Ramos (cell line): Measurements from ENCODE around the gene JUND.

Experiments used
- in situ Hi-C: fragments of 300-500 bp; cut with MboI; formaldehyde crosslinking; loops from one replicate; pipeline ENCODE4 v1.14.3; 2022; ENCODE audit warnings: low sequenced_read_pairs; ENCODE audit not compliant: unreplicated experiment

Gene JUND

DNA sequence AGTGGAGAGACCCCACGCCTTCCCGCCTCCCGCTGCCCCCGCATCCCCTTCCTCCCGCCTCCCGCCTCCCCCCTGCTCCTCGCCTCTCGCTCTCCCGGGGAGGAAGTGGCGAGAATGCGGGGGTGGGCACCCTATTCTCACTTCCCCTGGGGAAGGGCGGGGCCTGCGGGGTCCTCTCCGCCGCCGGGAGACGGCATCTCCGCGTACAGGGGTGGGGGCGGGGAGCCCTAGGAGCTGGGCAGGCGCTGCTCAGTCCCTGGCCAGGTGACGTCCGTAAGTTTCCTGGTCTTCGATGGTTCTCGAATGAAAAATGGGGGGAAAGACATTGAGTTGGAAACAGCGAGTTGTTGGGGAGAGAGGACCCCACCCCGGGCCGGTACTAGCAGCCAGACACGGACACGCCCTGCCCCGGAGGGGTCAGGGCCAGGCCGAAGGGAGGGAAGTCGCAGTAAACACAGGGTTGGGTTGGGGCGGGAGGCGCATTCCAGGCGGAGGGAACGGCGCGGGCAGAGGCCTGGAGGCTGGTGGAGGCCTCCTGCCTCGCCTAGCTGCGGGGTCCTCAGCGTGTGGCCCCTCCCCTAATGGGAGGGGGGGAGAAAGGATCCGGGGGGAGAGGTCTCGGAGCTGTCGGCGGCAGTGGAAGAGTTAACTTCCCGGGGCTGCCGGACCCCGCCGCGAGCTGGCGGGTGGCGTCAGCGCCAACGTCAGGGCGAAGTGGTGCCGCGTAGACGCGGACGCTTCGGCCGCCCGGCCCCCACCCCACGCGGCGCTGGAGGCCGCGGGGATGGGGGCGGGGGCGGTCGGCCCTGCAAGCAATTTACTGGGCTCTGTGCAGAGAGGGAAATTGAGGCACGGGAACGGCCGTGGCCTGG is 10.4 kb upstream of the JUND start:
- in situ Hi-C loops = no loop called here

DNA sequence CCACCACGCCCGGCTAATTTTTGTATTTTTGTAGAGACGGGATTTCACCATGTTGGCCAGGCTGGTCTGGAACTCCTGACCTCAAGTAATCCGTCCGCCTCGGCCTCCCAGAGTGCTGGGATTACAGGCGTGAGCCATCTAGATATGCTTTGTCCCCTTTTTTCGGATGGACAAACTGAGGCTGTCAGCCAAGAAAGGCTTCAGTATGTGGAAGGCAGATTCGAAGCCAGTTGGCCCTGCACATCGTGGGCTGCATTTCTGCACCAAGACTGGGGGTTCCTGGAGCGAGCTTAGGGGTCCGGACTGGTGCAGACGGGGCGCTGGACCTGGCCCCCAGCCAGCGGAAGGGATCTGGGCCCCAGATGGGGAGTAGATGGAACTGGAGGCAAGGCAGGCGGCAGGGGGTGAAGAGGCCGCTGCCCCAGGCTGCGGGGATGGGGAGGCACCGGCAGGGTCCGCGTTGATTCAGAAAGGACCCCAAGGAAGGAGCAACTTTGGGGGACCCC is 9.7 kb upstream of the JUND start:
- in situ Hi-C loops = no loop called here

- in situ Hi-C loops = no loop called here
Measured at GRCh38 chr19:18290302-18291018, 9.0 kb upstream of the JUND start.

DNA sequence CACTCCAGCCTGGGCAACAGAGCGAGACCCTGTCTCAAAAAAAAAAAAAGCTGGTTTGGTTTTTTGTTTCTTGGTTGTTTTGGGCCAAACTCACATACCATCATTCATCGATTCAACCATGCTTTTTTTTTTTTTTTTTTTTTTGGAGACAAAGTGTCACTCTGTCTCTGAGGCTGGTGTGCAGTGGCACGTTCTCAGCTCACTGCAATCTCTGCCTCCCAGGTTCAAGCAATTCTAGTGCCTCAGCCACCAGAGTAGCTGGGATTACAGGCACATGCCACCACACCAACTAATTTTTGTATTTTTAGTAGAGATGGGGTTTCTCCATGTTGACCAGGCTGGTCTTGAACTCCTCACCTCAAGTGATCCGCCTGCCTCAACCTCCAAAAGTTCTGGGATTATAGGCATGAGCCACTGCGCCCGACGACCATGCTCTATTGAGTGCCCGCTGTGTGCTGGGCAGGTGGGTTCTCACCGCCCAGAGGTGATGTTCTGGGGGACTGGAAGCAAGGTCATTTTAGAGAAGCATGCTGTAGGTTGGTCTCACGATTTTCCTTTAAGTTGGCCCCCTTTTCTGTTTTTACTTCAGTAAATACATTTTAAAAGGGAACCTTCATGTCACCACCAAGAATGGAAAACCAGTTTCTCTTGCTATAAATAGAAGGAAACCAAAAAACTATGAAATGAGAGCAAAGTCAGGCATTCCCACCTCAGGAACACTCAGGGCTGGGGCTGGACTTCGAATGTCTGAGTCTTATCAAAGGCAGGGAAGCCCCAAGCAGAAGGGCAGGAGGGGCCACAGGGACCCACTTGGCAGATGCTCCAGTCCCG is 8.3 kb upstream of the JUND start:
- in situ Hi-C loops = no loop called here

DNA sequence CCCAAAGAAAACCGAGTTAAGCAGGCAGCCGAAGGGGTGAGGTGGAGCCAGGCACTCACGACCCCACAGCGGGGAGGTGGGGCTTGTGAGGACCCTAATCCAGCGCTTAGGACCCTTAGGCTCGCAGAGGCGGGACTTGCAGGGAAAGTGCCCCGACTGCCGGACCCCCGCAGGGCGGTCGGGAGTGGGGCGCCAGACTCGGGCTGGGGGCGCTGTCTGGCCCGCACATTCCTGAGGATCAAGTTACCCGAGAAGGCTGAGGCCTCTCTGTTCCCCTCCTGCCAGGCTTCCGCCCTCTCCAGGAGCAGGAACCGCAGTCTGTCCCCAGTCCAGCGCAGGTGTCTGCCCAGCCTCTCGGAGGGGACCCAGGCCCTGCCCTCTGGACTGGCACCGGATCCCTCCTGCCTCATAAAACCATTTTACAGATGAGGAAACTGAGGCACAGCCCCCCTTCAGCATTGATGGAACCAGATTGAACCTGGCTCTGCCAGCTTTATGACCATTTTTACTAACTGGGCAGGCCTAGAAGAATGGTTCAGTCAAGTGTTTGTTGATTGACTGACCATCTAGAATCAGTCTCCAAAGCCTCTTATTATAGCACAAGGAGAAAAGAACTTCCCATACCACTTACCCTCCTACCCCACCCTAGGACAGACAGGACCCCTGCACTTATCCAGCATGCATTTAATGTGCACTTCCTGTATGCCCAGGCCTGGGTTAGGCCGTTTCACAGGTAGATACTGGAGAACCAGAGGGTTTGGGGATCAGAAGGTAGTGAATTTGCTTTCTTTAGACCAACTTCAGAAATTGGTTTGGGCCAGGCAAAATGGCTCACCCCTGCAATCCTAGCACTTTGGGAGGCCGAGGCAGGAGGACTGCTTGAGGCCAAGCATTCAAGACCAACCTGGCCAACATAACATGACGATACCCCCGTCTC is 6.7 kb upstream of the JUND start:
- in situ Hi-C loops = no loop called here

DNA sequence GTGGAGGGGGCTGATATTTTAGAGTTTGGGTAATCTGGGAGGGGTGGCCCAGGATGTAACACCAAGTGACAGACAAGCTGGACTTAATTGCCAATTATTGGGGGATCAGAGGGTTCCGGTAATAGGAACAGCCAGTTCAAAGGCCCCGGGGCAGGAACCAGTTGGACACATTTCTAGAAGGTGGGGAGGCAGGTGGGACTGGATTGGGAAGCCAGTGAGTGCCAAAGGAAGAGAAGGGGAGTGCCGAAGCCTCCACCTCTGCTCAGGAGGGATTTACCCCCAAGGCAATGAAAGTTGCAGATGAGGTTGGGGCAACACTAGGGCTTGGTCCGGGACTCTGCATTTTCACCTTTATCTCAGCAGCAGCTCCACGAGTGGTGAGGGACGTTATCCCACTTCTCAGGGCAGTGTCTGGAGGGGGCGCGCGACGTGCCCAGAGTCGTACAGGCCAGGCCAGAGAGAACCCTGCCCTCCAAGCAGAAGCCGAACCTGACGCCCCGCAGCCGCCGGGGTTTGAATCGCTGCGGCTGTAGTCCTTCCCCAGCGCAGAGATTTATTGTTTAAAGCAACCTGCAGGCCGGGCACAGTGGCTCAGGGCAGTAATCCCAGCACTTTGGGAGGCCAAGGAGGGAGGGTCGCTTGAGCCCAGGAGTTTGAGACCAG is 5.7 kb upstream of the JUND start:
- in situ Hi-C loops = no loop called here

DNA sequence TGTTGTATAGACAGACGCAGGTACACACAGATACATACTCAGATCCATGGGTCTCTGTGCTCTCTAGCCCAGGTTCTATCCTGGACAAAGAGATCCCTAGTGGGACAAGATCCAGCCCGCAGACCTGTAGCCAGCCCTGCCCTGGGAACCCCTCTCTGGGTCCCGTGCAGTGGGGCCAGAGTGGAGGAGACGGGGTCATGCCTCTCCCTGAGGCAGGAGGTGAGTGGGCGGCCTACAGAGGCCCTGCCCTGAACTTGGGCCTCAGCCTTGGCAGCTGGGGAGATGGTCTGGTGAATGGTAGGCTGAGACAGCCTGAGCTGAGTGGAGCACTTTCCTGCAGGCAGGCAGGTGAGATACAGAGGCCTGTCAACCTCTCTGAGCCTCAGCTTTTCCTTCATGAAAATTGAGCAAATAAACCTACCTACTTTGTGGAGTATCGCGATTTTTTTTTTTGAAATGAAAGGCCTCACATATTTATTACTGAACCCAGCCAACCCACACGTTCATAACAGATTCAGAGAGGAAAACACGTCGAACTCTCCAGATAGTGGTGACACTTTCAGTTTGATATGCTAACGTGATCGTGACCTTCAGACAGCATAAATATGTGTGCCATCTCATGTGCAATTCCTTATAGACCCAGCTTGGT is 3.4 kb upstream of the JUND start:
- in situ Hi-C loops = no loop called here

DNA sequence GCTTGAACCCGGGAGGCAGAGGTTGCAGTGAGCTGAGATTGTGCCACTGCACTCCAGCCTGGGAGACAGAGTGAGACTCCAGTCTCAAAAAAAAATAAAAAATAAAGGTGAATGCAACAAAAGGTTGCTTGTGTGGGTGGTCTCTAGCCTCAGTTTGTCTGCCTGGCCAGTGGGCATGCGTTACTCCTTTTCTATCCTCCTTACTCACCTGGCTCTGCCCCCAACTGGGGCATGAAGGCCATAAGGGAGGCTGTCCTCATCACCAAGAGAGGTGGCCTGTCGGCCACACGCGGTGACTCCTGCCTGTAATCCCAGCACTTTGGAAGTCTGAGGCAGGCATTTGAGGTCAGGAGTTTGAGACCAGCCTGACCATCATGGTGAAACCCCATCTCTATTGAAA is 1.9 kb upstream of the JUND start:
- in situ Hi-C loops = no loop called here

DNA sequence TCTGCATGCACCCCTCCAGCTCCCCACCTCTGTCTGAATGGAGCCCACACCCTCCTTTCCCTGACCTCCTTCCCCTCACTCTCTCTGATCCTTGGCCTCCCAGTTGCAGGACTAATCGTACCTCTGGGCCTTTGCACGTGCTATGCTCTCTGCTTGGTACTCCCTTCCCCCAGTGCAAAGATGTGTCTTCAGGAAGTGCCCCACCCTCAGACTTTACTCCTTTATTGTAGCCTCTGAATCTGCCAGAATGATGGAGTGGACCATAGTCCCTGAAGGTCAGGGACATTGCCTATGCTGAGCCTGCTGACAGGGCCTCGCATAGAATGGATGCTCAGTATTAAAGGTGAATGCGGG is 1.3 kb upstream of the JUND start:
- in situ Hi-C loops = no loop called here

DNA sequence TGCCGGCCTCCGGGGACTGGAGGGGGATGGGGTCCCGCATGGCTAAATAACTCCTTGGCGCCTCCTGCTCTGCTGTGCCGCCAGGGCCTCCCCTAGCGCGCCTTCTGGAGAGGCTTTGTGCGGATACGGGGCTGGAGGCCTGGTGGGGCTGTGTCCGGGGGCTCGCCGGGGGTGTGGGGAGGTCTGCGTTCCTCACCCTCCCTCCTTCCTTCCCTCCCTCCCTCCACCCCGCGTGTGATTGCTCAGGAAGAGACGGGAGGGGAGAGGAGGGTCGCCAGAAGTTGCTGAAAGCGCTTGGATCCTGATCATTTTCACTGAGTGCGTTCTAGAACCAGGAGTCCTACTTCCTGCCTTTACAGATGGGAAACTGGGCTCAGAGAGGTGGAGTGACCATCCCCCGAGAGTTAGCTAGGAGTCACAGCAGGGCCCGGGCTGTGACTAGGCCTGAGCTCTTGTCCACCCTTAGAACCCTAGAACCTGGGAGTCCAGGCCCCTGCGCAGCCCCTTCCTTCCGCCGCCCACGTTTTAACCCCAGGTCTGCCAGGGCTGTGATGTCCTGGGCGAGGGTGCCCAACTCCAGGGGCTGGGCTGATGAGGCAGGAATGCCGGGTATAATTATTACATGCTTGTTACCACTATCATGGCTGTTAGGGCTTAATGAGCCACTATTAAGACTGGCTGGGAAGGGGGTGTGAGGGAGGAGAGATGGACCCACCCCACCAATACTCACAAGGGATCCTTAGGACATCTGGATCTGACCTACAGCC is 782 bp upstream of the JUND start:
- in situ Hi-C loops = no loop called here

DNA sequence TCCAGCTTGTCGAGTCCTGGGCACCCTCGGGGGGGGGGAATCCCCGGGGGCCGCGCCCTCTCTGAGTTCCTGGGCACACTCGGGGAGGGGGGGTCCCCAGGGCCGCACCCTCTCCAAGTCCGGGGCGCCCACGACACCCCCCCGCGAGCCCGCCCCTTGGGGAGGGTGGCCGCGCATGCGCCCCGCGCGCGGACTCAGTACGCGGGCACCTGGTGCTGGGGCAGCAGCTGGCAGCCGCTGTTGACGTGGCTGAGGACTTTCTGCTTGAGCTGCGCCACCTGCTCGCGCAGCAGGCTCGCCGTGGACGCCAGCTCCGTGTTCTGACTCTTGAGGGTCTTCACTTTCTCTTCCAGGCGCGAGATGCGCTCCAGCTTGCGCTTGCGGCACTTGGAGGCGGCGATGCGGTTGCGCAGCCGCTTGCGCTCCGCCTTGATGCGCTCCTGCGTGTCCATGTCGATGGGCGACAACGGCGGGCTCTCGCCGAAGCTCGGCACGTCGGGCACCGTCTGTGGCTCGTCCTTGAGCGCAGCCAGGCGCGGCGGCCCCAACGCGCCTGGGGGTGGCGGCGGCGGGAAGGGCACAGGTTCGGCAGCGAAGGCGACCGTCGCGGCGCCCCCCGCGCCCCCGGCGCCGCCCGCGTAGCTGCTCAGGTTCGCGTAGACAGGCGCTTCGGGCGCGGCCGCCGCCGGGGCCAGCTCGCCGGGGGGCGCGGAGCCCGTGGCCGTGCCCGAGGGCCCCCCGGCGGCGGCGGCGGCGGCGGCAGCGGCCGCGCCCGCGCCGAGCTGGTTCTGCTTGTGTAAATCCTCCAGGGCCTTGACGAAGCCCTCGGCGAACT is 958 bp downstream of the JUND start:
- in situ Hi-C loops = no loop called here

DNA sequence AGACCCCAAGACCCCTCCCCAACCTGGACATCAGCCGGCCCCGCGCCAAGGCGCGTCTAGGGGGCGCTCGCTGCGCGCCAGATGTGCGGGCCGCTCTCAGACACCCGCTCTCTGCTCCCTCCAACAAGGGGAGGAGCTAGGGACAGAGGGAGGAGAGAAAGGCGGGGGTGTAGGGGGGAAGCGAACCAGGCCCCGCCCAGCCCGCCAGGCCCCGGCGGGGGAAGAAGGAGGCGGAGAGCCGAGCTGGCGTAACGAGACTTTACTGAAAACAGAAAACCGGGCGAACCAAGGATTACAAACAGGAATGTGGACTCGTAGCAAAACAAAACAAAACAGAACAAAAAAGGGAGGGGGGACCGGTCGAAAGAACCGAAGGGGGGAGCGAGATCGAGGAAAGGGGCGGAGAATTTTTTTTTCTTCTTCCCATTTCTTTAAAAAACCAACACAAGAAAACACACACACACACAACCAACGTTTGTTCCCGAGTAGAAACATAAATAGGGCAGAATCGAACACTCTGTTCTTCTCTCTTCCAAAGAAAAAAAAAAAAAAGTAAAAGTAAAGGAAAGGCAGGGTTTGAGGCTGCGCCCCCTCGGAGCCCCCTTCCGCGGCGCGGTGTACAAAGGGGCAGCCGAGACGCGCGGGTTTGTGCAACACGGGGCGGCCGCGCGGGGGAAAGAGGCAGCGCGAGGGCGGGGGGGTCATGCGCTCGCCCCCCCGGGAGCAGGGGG is 1.7 kb downstream of the JUND start:
- in situ Hi-C loops = loop anchor here (5.0 kb wide), 1 partner anchor 133 kb away; no protein-coding TSS in a partner anchor

- in situ Hi-C loops = loop anchor here (5.0 kb wide), 1 partner anchor 133 kb away; no protein-coding TSS in a partner anchor
Measured at GRCh38 chr19:18279266-18279515, 2.2 kb downstream of the JUND start.

DNA sequence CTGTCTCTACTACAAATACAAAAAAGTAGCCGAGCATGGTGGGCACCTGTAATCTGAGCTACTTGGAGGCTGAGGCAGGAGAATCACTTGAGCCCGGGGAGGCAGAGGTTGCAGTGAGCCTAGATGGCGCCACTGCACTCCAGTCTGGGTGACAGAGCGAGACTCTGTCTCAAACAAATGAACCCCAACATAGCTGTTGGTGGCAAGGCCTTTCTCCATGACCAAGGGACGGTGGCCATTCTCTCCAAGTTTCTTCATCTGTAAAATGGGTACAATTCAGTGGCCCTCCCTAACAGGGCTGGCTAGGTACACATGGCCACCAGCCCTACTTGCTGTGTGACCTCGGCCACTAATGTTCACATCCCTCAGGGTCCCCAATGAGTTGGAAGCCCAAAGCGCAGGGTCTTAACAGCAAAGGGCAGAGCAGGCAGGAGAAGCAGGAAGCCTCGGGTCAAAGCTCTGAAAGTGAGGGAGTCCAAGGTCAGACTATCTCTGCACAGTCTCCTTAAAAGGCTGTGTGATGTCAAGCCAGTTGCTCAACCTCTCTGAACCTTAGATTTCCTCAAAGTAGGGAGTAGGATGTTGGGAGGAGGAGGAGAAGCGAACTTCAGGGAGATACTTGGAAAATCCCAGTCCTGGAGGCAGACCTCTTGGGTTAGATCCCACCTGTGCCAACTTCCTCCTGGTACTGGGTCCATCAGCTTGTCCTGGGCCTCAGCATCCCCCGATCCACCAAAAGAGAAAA is 2.7 kb downstream of the JUND start:
- in situ Hi-C loops = loop anchor here (5.0 kb wide), 1 partner anchor 134 kb away; no protein-coding TSS in a partner anchor

GRCh38 chr19:18274781-18275356 is 6.6 kb downstream of the JUND start:
- in situ Hi-C loops = loop anchor here (5.0 kb wide), 1 partner anchor 137 kb away; no protein-coding TSS in a partner anchor
